IMR-90 (cell line): ENCODE measurements around the gene IQCB1. TPM values are rescaled to one million over a fixed set of nuclear protein-coding genes. Genes with fewer than 3 reads are reported as not detected.
A peak's percentile ranks its signal among the peaks of the same experiment; 100 is the strongest.

ENCODE experiments used
- ATAC-seq: fragments of 200-7000 bp; cut with Tn5 transposase; 2 replicates; pipeline ENCODE4 v1.9.1; 2020; ENCODE audit warnings: low read depth, mild to moderate bottlenecking, moderate library complexity
- BruUV-seq: library from RNA; stranded (reverse); fragments of 400-500 nt; replicated peaks from 2 replicates; lab custom pipeline; 2021; lab: Mats Ljungman, UMichigan
- CTCF ChIA-PET: fragments of 300-600 bp; formaldehyde crosslinking; extraction: SDS; loops from one replicate; lab custom pipeline; 2021; ENCODE audit warnings: antibody characterized with exemption; lab: Yijun Ruan, JAX
- POLR2A ChIA-PET: fragments of 300-600 bp; sonication (Branson Sonifier 250); formaldehyde crosslinking; loops from one replicate; lab custom pipeline; 2022; ENCODE audit warnings: antibody characterized with exemption; ENCODE audit not compliant: unreplicated experiment; lab: Charles Lee
- DNase-seq: peaks from one replicate; pipeline ENCODE4 v3.0.0; 2013
- H2AFZ ChIP-seq: replicated peaks from 2 replicates; pipeline ENCODE3; 2013; ENCODE audit warnings: low read length, mild to moderate bottlenecking; ENCODE audit not compliant: poor library complexity
- H2AK5ac ChIP-seq: 2 replicates; pipeline ENCODE4 v1.6.1; 2013; ENCODE audit warnings: low read depth, low read length, inconsistent platforms
- H2AK9ac ChIP-seq: replicated peaks from 2 replicates; pipeline ENCODE3; 2013; ENCODE audit warnings: mild to moderate bottlenecking, low read depth, low read length, moderate library complexity; ENCODE audit not compliant: poor library complexity
- H2BK120ac ChIP-seq: 2 replicates; pipeline ENCODE4 v1.6.1; 2013; ENCODE audit warnings: low read depth, low read length, inconsistent platforms
- H2BK15ac ChIP-seq: 3 replicates; pipeline ENCODE4 v1.6.1; 2013; ENCODE audit warnings: low read depth, low read length, inconsistent platforms
- H2BK20ac ChIP-seq: 2 replicates; pipeline ENCODE4 v1.6.1; 2013; ENCODE audit warnings: low read depth, mild to moderate bottlenecking, inconsistent platforms, low read length, moderate library complexity
- H2BK5ac ChIP-seq: 2 replicates; pipeline ENCODE4 v1.6.1; 2013; ENCODE audit warnings: mild to moderate bottlenecking, low read depth, low read length, inconsistent platforms; ENCODE audit not compliant: poor library complexity, severe bottlenecking
- H3K14ac ChIP-seq: replicated peaks from 2 replicates; pipeline ENCODE4 v1.6.1; 2013; ENCODE audit warnings: low read depth, low read length, inconsistent platforms
- H3K18ac ChIP-seq: 2 replicates; pipeline ENCODE4 v1.6.1; 2013; ENCODE audit warnings: low read depth, low read length, control low read depth
- H3K23ac ChIP-seq: 2 replicates; pipeline ENCODE4 v1.6.1; 2013; ENCODE audit warnings: low read depth, low read length, inconsistent platforms
- H3K27ac ChIP-seq: 2 replicates; pipeline ENCODE4 v1.5.1; 2013; ENCODE audit warnings: mild to moderate bottlenecking, control low read depth, low read length; ENCODE audit not compliant: insufficient read depth
- H3K27me3 ChIP-seq: 2 replicates; pipeline ENCODE4 v1.6.1; 2013; ENCODE audit warnings: low read length; ENCODE audit not compliant: control insufficient read depth, insufficient read depth
- H3K36me3 ChIP-seq: 2 replicates; pipeline ENCODE4 v1.6.1; 2013; ENCODE audit warnings: low read length, mixed read lengths; ENCODE audit not compliant: control insufficient read depth, insufficient read depth
- H3K4ac ChIP-seq: 2 replicates; pipeline ENCODE4 v1.6.1; 2013; ENCODE audit warnings: low read depth, low read length, inconsistent platforms
- H3K4me1 ChIP-seq: 2 replicates; pipeline ENCODE4 v1.6.1; 2013; ENCODE audit warnings: low read length, mixed read lengths; ENCODE audit not compliant: control insufficient read depth, insufficient read depth
- H3K4me2 ChIP-seq: 2 replicates; pipeline ENCODE4 v1.6.1; 2013; ENCODE audit warnings: low read depth, mild to moderate bottlenecking, control low read depth, low read length, moderate library complexity
- H3K4me3 ChIP-seq: 2 replicates; pipeline ENCODE4 v1.5.1; 2013; ENCODE audit warnings: low read depth, mild to moderate bottlenecking, control low read depth, low read length, moderate library complexity; ENCODE audit not compliant: insufficient read depth
- H3K56ac ChIP-seq: 2 replicates; pipeline ENCODE4 v1.6.1; 2013; ENCODE audit warnings: low read length, inconsistent platforms; ENCODE audit not compliant: insufficient read depth; ENCODE audit errors: extremely low read depth
- H3K79me1 ChIP-seq, 2 experiments: 2 replicates each; pipeline ENCODE4 v1.6.1; 2013; ENCODE audit warnings: low read length in 2 of 2, inconsistent platforms in 1 of 2, low read depth in 1 of 2
- H3K9ac ChIP-seq: 2 replicates; pipeline ENCODE4 v1.6.1; 2013; ENCODE audit warnings: low read depth, low read length, control low read depth
- H3K9me1 ChIP-seq: 2 replicates; pipeline ENCODE4 v1.6.1; 2013; ENCODE audit warnings: low read length, inconsistent platforms; ENCODE audit not compliant: insufficient read depth
- H3K9me3 ChIP-seq: 2 replicates; pipeline ENCODE4 v1.6.1; 2013; ENCODE audit warnings: low read length; ENCODE audit not compliant: control insufficient read depth, insufficient read depth
- H4K20me1 ChIP-seq: 2 replicates; pipeline ENCODE4 v1.6.1; 2013; ENCODE audit warnings: low read length, inconsistent platforms; ENCODE audit not compliant: insufficient read depth
- H4K5ac ChIP-seq: 2 replicates; pipeline ENCODE4 v1.6.1; 2013; ENCODE audit warnings: mild to moderate bottlenecking, low read depth, low read length, control low read depth
- H4K8ac ChIP-seq, 2 experiments: 2 replicates each; pipeline ENCODE4 v1.6.1; 2013; ENCODE audit warnings: low read depth in 2 of 2, low read length in 2 of 2, control low read depth in 1 of 2, inconsistent platforms in 1 of 2
- H4K91ac ChIP-seq: 2 replicates; pipeline ENCODE4 v1.6.1; 2013; ENCODE audit warnings: low read depth, low read length, inconsistent platforms; ENCODE audit not compliant: insufficient read depth
- CEBPB ChIP-seq: IDR thresholded peaks from 2 replicates; pipeline ENCODE4 v1.6.1; 2012; ENCODE audit warnings: low read depth, low read length, improper control_type of control experiment
- ELK1 ChIP-seq: fragments of 150-350 bp; IDR thresholded peaks from 2 replicates; pipeline ENCODE4 v1.6.1; 2016; ENCODE audit warnings: low read depth, mild to moderate bottlenecking, low read length, moderate library complexity, borderline replicate concordance
- WGBS, 2 experiments: methylation state at CpG; one replicate each; pipeline versions ENCODE4 v1.1.5 to v1.1.7; 2013; ENCODE audit warnings: missing lambda C conversion rate in 2 of 2; ENCODE audit not compliant: insufficient read length in 1 of 2; ENCODE audit errors: extremely low coverage in 2 of 2; 5-methylcytosine and 5-hydroxymethylcytosine counted together
- dilution Hi-C: fragments of 300-500 bp; cut with HindIII; formaldehyde crosslinking; loops from one replicate; pipeline ENCODE4 v1.14.3; 2018; ENCODE audit warnings: low sequenced_read_pairs; ENCODE audit not compliant: unreplicated experiment
- in situ Hi-C: fragments of 300-500 bp; cut with MboI; formaldehyde crosslinking; loops from 3 replicates; pipeline ENCODE4 v1.14.3; 2019; ENCODE audit warnings: low sequenced_read_pairs, inconsistent platforms, mixed read lengths
- intact Hi-C: fragments of 100-400 bp; cut with micrococcal nuclease; formaldehyde crosslinking; loops from 2 replicates; pipeline ENCODE4 v1.10.0; 2022
- polyA plus RNA-seq, 3 experiments: library from polyadenylated mRNA; depleted of rRNA; stranded (reverse); fragments of >200 nt; gene quantifications; 2 replicates each; pipeline ENCODE4 v1.2.3, GENCODE V29; 2012; ENCODE audit warnings: low replicate concordance in 1 of 3
- total RNA-seq: library from RNA; depleted of rRNA; stranded (reverse); fragments of >200 nt; gene quantifications from 2 replicates; pipeline ENCODE4 v1.2.3, GENCODE V29; 2012

IQCB1 gene
- total and polyA plus RNA-seq, 2 of the 4 experiments (the other 2 are of a cell fraction): 13.5 to 18.3 TPM

- Histone ChIP-seq H3K9me3 (no peaks in the 10 kb centered on the region), H3K36me3 (peaks cover 11% of the 10 kb centered on the region), H2BK5ac (no peak overlapping the region), H2AFZ (no peak overlapping the region), H3K9me1 (no peaks in the 10 kb centered on the region), H3K4me1 (no peaks in the 10 kb centered on the region), H4K91ac (no peak overlapping the region), H2BK15ac (no peak overlapping the region), H3K4me2 (no peak overlapping the region), H2BK120ac (no peak overlapping the region), H2AK5ac (no peak overlapping the region), H3K79me1 (no peaks in the 10 kb centered on the region), H3K14ac (no peak overlapping the region), H3K9ac (no peak overlapping the region), H4K8ac (no peak overlapping the region), H4K5ac (no peak overlapping the region), H2AK9ac (no peak overlapping the region), H3K23ac (no peak overlapping the region), H3K56ac (no peak overlapping the region), H3K4ac (no peak overlapping the region), H2BK20ac (no peak overlapping the region), H3K18ac (no peak overlapping the region), H3K4me3 (no peak overlapping the region), H4K20me1 (no peaks in the 10 kb centered on the region), H3K27ac (no peak overlapping the region), H3K27me3 (no peaks in the 10 kb centered on the region)
- TF ChIP-seq ELK1 (no peak), CEBPB (peak; percentile 95)
- CTCF ChIA-PET: no interaction called here
- POLR2A ChIA-PET: no interaction called here
- ATAC-seq (no peak), DNase-seq (no peak)
- in situ Hi-C loops: no loop called here
- dilution Hi-C loops: no loop called here
- intact Hi-C loops: no loop called here
- WGBS, 2 experiments: no CpG with 5 or more reads among the region's 1 CpG
- BruUV-seq: no TSS peak
Measured at GRCh38 chr3:121769246-121769645, 65.6 kb downstream of the IQCB1 start.
